ENCODE data around the gene CHRNA10.

DNA sequence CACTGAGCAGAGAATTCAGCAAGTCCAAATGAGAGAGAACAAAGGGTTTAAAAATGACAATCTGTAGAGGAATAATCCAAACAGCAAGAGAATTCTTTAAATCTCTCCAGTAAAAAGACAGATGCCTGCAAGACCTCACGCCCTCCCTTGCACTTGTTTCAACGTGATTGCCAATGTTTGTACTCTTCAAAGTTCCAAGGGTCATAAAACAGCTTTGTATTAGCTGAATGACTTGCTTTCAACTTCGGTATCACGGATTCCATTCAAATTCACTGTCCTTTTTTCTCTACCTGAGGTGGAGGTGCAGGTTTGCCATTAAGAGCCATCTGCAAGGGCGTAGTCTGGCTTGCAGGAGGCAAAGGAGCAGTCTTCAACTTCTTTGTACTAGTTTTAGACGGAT lies 41.1 kb upstream of the CHRNA10 start:
- TF ChIP-seq, protein P1, sequence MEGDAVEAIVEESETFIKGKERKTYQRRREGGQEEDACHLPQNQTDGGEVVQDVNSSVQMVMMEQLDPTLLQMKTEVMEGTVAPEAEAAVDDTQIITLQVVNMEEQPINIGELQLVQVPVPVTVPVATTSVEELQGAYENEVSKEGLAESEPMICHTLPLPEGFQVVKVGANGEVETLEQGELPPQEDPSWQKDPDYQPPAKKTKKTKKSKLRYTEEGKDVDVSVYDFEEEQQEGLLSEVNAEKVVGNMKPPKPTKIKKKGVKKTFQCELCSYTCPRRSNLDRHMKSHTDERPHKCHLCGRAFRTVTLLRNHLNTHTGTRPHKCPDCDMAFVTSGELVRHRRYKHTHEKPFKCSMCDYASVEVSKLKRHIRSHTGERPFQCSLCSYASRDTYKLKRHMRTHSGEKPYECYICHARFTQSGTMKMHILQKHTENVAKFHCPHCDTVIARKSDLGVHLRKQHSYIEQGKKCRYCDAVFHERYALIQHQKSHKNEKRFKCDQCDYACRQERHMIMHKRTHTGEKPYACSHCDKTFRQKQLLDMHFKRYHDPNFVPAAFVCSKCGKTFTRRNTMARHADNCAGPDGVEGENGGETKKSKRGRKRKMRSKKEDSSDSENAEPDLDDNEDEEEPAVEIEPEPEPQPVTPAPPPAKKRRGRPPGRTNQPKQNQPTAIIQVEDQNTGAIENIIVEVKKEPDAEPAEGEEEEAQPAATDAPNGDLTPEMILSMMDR (IDR thresholded peaks at IDR 0.05) = no peak
- TF ChIP-seq POLR2AphosphoS5 (IDR thresholded peaks at IDR 0.05; ENCODE audit: low read depth, low read length) (no peak), TCF7L2 (IDR thresholded peaks at IDR 0.05; ENCODE audit: low read depth, low read length) (no peak), SIN3A (IDR thresholded peaks at IDR 0.05; ENCODE audit: borderline replicate concordance, insufficient read depth, low read depth, low read length) (no peak)

All from Panc1 (cell line).